HG03159 (cell line): Measurements from ENCODE around the gene SYNE2.

Experiments
- ATAC-seq: cut with Tn5 transposase; IDR thresholded peaks from one replicate; pipeline ENCODE4 v1.9.1; 2021; ENCODE audit warnings: mild to moderate bottlenecking, moderate library complexity; ENCODE audit not compliant: unreplicated experiment

Gene SYNE2

DNA sequence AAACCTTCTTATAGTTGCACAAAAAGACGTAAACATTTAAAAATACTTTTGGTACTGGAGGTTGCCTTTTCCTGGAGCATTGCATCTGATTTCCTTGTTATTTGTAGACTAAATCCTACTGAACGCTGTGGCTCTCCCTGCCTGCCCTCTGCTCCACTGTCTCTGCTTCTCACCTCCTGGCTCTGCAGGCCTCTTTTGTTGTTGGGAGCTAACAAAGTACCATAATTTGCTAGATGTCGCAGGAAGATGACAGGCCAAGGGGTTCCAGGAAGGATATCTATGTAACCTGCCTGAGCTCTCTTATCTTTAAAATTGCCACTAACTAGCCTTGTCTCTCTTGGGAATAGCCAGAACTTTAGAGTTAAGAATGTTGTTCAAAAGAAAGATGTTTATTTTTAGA is 21.4 kb downstream of the SYNE2 start:
- ATAC-seq, result no peak

DNA sequence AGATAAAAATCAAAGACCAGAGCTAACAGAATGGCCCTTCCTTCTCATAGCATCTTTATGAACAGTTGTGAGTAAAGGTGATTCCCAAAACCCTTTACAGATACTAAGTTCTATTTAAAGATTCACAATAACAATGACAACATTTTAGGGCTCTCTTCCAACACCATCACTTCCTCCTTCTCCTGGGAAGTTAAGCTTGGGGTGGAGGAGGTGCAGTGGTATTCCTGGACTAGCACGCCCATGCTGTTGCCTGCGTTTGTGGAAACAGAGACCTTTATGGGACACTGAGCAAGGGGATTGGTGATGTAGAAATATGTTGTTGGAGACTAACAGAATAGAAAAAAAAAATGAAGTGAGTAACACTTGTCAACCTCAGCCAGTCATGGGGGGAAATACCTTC is 22.5 kb downstream of the SYNE2 start:
- ATAC-seq, result no peak

DNA sequence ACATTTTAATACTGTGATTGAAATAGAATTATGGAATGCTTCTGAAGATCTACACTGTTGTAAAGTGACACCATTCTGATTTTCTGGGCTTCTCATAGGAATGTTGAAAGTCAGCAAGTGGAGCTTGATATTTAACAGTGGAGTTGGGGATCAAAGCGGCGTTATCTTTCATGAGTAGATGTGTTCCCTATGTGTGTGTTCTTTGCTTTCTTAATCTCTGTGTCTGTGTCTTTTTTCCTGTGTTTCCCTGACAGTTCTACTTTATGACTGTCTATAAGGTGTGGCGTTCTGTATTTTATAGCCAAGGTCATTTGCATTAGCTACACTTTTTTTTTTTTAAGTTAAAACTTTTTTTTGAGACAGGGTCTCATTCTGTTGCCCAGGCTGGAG is 24.7 kb downstream of the SYNE2 start:
- ATAC-seq, result no peak

DNA sequence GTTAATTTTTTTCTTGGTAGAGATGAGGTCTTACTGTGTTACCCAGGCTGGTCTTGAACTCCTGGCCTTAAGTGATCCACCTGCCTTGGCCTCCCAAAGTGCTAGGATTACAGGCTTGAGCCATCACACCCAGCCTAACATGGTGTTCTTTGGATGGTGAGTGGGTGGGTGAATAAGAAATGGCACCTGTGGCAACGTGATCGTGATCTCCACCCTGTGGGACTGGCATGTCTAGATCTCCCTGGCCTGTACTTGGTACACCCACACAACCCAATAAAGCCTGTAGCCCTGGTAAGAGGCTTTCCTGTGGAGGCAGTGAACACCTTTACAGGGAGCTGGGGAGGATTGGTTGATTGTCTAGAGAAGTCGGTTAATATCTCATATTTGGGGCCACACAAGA is 25.2 kb downstream of the SYNE2 start:
- ATAC-seq, result no peak

DNA sequence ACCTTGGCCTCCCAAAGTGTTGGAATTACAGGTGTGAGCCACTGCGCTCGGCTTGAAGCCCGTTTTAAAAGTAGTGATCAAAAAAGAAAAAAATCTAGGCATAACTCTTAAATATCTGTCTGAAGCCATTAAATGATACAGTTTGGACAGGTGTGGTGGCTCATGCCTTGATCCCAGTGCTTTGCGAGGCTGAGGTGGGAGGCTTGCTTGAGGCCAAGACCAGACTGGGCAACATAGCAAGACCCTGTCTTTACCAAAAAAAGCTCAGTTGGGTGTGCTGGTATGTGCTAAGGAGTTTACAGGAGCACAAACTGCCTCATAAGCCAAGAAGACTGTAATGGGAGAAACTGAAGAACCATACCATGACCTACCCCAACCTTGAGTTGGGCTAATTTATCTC is 26.0 kb downstream of the SYNE2 start:
- ATAC-seq, result no peak

DNA sequence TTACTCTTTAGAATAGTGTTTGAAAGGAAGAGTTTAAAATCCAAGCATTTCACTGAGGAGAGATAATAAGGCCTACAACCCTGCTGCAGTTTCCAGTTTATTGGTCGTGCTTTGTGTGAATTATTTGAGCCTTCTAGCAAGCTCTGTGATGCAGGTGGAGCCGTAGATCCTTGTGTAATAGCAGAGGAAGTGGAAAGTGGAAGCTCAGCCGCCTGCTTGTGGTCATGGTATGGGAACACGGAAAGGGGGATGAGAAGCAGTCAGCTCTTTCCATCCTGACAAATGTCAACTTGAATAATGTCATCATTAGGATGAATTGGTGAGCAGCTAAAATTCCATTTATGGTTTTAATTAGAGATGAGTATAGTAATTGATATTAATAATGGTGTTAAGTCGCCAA is 29.1 kb downstream of the SYNE2 start:
- no peak for ATAC-seq

DNA sequence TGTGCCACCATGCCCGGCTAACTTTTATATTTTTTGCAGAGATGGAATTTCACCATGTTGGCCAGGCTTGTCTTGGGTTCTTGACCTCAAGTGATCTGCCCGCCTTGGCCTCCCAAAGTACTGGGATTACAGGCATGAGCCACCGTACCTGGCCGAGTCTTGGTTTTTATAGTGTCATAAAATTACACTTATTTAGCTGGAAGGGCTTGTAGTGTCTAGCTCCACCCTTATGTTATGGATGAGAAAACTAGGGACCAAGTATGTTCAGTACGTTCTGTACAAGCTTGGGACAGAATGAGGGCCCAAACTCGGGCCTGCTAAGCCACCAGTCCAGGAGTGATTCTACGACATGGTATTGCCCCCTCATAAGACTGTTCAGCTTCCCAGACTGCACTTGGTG is 35.1 kb downstream of the SYNE2 start:
- no peak for ATAC-seq

DNA sequence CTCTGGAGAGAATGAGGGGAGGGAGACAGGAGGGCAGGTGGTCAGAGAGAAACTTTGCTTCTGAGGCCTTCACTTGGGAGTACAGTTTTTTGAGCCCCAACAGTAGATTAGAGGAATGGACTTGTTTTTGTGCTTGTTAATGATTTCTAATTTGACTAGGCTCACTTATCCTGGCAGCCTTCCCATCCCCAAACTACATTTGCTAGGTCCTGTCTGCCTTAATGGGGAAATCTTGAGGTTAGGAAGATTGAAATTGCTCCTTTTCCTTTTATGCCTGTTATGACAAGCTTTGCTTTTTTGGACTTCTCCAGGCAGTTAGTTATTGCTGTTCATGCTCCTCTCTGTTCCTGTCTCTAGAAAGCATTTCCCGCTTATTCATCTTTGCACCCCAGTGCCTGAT is 37.7 kb downstream of the SYNE2 start:
- no peak for ATAC-seq

DNA sequence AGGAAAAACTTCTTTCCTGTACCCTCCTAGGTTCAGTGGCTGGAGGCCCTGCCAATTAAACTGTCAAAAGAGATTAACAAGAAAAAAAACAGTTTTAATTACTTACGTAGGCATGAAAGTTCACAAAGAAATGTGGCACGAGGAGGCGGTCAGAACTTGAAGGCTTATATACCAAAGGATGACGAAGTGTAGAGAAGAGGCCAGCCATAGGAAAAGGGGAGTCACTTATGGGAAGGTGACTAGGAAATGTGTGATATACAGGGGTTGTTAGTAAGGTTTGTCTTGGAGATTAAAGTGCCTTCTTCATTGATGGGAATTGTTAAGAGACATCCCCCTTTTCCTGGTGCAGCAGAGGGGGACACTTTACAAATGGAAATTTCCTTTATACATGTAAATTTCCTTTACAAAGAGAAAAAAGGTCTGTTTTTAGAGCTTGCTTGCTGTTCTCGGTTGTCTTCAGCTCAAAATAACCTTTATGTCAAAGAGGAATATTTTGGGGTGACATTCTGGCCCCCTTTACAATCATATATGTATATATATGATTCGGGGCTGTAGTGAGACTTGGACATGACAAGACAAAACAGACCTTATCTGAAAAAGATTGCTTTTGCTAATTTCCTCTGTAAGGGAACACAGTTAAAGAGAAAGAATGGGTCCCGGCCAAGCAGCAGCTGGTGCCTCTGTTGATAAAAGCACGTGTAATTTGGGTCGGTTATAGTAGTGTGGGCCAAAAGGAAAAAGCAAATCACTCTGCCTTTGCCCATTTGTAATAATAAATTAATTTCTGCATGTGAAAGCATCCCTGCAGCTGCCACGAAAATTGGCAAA is 38.6 kb downstream of the SYNE2 start:
- no peak for ATAC-seq

DNA sequence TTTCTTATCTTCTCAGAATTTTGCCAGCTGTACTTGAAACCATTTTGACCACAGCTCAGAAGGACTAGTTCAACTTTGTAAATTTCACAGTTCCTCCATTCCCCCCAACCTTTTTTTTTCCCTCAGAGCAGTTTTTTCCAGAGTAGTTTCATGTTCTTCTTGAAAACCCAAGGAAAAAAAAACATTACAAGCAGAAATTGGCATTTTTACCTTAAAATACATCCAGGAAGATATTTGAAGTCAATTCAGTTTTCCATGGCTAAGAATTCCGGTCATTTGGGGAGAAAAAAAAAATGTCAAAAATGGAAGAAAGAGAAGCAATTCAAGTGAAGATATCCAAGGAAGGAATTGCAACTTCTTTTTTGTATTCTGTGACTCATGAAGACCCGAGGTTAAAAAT is 39.5 kb downstream of the SYNE2 start:
- ATAC-seq, result no peak

DNA sequence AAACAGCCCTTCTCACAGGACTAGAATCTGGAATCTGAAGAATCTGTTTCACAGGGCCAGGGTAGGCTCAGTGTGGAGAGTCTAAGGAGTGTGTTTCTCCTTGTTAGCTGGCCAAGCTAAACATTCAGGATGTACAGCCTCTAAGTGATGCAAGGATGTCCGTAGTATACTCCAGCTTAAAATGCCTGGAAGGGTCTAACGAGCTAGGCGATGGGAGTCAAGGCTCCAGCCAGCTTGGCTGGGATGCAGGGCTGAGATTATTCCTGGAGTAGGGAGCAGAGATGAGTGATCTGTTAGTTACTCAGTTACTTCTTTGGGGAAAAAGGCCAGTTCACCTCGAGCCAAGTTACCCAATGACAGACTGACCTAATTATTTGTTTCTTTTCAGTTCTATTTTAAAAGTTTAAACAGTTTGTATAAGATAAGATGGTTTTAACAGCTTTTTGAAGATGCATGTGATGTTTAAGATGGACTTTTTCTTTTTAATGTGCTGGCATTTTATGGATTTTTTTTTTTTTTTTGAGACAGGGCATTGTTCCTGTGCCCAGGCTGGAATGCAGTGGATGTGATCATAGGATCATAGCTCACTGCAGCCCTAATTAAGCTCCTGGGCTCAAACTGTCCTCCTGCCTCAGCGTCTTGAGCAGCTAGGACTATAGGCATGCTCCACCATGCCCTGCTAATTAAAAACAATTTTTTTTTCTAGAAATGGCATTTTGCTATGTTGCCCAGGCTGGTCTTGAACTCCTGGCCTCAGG is 41.1 kb downstream of the SYNE2 start:
- no peak for ATAC-seq

DNA sequence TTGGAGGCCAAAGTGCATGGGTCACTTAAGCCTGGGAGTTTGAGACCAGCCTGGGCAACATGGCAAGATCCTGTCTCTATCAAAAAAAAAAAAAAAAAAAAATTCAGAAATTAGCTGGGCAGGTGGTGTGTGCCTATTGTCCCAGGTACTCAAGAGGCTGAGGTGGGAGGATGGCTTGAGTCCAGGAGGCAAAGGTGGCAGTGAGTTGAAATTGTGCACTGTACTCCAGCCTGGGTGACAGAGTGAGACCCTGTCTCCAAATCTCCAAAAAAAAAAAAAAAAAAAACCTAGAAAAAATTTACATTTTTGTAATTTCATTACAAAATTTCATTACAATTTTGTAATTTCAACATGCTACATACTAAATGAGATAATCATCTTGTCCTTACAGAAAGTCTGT is 42.7 kb downstream of the SYNE2 start:
- ATAC-seq, result no peak

DNA sequence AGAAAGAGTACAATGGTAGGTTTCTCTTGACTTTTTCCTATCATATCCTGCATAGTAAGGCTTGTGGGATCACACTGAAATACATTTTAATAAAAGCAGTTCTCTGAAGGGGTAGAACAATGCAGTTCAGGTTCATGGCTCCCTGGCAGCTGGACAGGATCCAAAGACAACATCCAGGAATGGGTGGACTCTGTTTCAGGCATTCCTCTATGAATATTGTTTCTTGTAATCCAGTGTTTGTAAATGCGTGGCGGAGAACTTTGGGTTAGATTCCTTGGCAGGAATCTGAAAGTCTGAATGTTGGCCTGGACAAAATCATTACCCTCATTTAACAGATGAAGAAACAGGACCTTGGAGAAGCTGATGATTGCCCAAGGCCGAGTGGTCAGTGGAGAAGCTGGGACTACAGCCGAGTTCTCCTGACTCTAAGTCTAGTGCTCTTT is 43.5 kb downstream of the SYNE2 start:
- ATAC-seq, result no peak

DNA sequence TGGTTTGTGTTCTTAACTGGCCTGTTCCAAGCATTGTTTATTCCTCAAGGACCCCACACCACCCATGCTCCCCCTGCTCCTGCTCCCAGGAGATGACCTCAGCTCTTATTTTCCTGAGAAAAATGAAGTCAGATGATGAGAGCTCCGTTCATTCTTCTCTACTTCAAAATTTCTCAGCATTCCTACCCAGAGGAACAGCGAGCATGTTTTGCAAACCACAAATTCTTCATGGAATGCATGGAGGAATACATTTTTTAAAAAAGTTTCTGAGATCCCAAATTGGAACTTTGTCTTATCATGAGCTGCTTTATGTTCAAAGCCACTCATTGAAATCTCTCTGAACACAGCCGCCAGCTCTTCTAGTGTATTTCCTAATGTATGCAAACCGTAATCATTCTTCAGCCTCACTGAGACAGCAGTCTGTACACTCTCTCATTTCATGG is 44.9 kb downstream of the SYNE2 start:
- no peak for ATAC-seq

DNA sequence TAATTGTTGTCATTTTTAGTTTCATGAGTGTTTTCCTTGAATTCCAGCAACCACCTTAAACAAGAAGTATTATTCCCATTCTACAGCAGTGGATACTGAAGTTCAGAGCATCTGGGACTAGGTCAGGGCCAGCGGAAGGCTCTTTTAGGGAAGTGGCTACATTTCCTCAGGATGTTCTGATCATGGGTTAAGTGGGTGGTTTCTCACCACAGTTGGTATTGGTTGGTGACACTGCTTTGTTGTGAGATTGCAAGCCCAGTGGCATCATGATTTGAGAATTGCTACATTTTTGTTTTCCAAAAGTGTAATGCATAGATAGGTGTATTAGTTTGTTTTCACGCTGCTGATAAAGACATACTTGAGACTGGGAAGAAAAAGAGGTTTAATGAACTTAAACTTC is 47.1 kb downstream of the SYNE2 start:
- ATAC-seq, result no peak

DNA sequence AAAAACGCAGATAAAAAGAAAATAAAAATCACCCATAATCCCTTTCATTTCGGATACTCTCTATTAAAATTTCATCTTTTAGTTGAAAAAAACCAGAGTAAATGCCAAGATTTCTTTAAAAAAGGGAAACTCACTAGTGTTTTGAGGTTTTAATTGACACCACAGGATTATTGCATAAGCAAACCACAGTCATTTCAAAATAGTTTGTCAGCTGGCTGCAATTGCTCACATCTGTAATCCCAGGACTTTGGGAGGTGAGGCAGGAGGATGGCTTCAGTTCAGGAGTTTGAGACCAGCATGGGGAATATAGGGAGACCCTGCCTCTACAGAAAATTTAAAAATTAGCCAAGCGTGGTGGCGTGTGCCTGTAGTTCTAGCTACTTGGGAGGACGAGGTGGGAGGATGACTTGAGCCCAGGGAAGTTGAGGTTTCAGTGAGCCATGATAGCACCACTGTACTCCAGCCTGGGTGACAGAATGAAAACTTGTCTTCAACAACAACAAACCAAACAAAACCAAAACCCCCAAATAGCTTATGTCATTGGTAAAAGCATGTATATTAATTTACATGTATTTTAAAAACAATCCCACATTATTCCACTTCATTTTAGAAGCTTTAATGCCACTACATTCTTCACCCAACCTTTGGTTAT is 48.8 kb downstream of the SYNE2 start:
- no peak for ATAC-seq

DNA sequence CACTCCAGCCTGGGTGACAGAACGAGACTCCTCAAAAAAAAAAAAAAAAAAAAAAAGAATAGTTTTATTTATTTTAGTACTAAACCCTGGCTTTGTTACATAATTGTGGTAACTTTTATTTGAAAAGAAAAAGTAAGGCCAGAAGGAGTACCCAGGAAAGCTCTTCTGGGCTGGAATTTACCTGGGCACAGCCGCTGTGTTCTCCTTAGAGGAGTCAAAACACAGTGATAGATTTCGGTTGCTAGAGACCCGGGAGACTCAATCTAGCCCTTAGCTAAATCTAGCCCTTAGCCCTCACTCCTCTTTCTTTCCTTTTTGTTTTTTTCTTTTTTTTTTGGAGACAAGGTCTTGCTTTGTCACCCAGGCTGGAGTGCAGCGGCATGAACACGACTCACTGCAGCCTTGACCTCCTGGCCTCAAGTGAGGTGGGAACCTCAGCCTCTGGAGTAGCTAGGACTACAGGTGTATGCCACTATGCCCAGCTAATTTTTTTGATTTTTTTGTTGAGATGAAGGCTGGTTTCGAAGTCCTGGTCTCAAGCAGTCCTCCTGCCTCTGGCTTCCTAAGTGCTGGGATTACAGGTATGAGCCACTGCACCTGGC is 49.7 kb downstream of the SYNE2 start:
- ATAC-seq, result no peak

DNA sequence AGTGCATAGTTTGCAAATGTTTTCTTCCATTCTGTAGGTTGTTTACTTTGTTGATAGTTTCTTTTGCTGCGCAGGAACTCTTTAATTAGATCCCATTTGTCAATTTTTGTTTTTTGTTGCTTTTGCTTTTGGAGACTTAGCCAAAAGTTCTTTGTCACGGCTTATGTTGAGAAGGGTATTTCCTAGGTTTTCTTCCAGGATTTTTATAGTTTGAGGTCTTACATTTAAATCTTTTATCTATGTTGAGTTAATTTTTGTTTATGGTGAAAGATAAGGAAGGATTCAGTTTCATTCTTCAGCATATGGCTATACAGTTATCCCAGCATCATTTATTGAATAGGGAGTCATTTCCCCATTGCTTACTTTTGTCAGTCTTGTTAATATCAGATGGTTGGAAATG is 51.9 kb downstream of the SYNE2 start:
- no peak for ATAC-seq

DNA sequence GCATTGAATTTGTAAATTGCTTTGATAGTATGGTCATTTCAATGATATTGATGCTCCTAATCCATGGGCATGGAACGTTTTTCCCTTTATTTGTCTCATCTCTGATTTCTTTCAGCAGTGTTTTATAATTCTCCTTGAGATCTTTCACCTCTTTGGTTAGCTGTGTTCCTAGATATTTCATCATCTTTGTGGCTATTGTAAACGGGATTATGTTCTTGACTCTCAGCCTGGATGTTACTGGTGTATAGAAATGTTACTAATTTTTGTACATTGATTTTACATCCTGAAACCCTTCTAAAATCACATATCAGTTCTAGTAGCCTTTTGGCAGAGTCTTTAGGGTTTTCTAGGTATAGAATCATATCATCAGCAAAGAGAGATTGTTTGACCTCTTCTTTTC is 52.6 kb downstream of the SYNE2 start:
- ATAC-seq, result no peak

DNA sequence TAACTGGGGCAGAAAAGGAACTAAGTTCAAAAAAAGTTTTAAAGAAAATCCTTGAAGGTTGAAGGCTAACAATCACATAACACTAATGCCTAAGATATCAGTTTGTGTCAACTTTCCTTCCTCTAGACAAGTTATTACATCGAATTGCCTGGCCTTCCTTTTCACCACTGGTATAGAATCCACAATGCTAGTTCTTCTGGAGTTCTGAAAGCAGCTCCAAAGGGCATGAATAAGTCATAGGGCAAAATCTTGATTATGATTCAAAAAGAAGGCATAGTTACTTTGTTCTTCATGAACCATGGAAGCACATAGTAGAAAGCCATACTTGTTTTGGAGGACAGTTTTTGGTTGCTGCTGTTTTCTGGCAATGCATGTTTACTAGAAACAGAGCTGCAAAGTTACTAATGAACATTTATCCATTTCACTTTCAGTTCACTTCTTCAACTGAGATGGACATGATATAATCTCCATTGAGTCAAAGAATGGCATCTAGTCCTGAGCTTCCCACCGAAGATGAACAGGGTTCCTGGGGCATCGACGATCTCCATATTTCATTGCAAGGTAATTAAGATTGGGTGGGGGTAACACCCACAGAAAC is 56.0 kb downstream of the SYNE2 start:
- no peak for ATAC-seq

DNA sequence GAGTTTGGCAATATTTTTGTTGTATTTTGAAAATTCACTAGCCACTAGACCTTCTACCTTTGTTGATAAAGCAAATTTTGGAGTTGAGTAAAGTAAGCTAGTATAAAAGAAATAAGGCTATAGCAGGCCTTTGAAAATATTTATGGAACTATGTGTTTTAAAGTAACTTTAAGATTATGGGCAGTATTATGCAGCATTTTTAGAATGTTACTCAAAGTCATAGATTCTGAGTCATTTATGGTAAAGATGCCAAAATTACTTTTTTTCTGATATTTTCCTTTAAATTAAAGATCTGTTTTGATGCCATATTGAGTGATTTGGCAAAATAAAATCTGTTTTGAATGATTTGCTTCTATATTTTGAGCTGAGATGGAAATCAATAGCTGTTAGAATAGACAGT is 57.2 kb downstream of the SYNE2 start:
- ATAC-seq, result no peak
